Activated CD8-positive, alpha-beta memory T cell treated with anti-CD3 and anti-CD28 coated beads for 4 hours (primary cell): ENCODE results near the gene PLK3.
"Not testable (repeated sequence)": the region's sequence is repeated elsewhere in the genome, so short reads cannot be mapped to it uniquely, and the experiment has no call there.

Source experiments
- DNase-seq, 2 donors: peaks; one replicate each; pipeline ENCODE4 v3.0.0-alpha.2; 2020; ENCODE audit warnings: low read depth in 2 of 2

The PLK3 gene

GRCh38 chr1:44799770-44800584 lies at the start of gene PLK3:
TSS of gene PLK3 (plus strand) at chr1:44800377. CDS start at chr1:44800464, 87 bp downstream.
- peak; percentile 96 to 97 for DNase-seq

GRCh38 chr1:44757420-44757819 lies 42.8 kb upstream of the PLK3 start:
- DNase-seq = no peak

- DNase-seq = no peak
Observed at GRCh38 chr1:44759077-44759476, 41.1 kb upstream of the PLK3 start.

GRCh38 chr1:44760876-44761275 lies 39.3 kb upstream of the PLK3 start:
- no peak for DNase-seq

GRCh38 chr1:44766421-44766820 lies 33.8 kb upstream of the PLK3 start:
- not testable (repeated sequence) for DNase-seq

GRCh38 chr1:44775078-44775929 lies 24.9 kb upstream of the PLK3 start, which contains the start of gene RPS8:
TSS of gene RPS8 (plus strand) at chr1:44775540. CDS start at chr1:44775597, 57 bp downstream.
- DNase-seq = peak; percentile 81 to 86

- DNase-seq = peak in 1 of 2 donors; percentile 48
Observed at GRCh38 chr1:44775930-44776729, 24.0 kb upstream of the PLK3 start.

GRCh38 chr1:44776730-44777068 lies 23.5 kb upstream of the PLK3 start:
- DNase-seq = no peak

GRCh38 chr1:44777547-44777946 lies 22.6 kb upstream of the PLK3 start:
- no peak for DNase-seq

- DNase-seq = no peak
Observed at GRCh38 chr1:44777969-44778635, 22.1 kb upstream of the PLK3 start.

- no peak for DNase-seq
Observed at GRCh38 chr1:44778705-44779576, 21.2 kb upstream of the PLK3 start.

- no peak for DNase-seq
Observed at GRCh38 chr1:44780583-44781121, 19.5 kb upstream of the PLK3 start.

- no peak for DNase-seq
Observed at GRCh38 chr1:44783697-44784093, 16.5 kb upstream of the PLK3 start.

- DNase-seq = no peak
Observed at GRCh38 chr1:44784094-44785028, 15.8 kb upstream of the PLK3 start.

GRCh38 chr1:44785029-44785380 lies 15.2 kb upstream of the PLK3 start:
- DNase-seq = no peak

GRCh38 chr1:44785501-44786137 lies 14.6 kb upstream of the PLK3 start:
- no peak for DNase-seq

- DNase-seq = peak; percentile 59 to 61
Observed at GRCh38 chr1:44786138-44786840, 13.9 kb upstream of the PLK3 start.

GRCh38 chr1:44786841-44787426 lies 13.2 kb upstream of the PLK3 start:
- no peak for DNase-seq
